Spleen (tissue), 11 donors: Measurements from ENCODE around the gene HLA-B. TPM values are rescaled to one million over a fixed set of nuclear protein-coding genes. Genes with fewer than 3 reads are reported as not detected.

ENCODE experiments used
- DNase-seq: peaks from one replicate; pipeline ENCODE4 v3.0.0-alpha.2; 2020
- H3K27ac ChIP-seq, 8 donors: fragments of 200-600 bp; sonication (generic) in 7 of 8; 1 replicate in 4 of 8; 2 replicates in 4 of 8; pipeline versions ENCODE4 v1.5.0 to v1.8.0; 2016 to 2021; ENCODE audit warnings: inconsistent platforms in 4 of 8, mild to moderate bottlenecking in 4 of 8, moderate library complexity in 1 of 8
- H3K27me3 ChIP-seq, 7 donors: fragments of 200-600 bp; sonication (generic) in 6 of 7; replicated peaks in 1 of 7; 1 replicate in 4 of 7; 2 replicates in 3 of 7; pipeline versions ENCODE4 v1.5.0 to v1.8.0; 2016 to 2021; ENCODE audit warnings: inconsistent platforms in 3 of 7, mild to moderate bottlenecking in 1 of 7
- H3K36me3 ChIP-seq, 6 donors: fragments of 200-600 bp; sonication (generic) in 5 of 6; 1 replicate in 4 of 6; 2 replicates in 2 of 6; pipeline versions ENCODE4 v1.5.0 to v1.8.0; 2016 to 2021; ENCODE audit warnings: inconsistent platforms in 2 of 6
- H3K4me1 ChIP-seq, 6 donors: fragments of 200-600 bp; sonication (generic) in 5 of 6; 1 replicate in 3 of 6; 2 replicates in 3 of 6; pipeline versions ENCODE4 v1.5.0 to v1.8.0; 2016 to 2021; ENCODE audit warnings: inconsistent platforms in 3 of 6
- H3K4me3 ChIP-seq, 8 donors: fragments of 200-600 bp; sonication (generic) in 7 of 8; 1 replicate in 4 of 8; 2 replicates in 4 of 8; pipeline versions ENCODE4 v1.5.0 to v1.8.0; 2016 to 2021; ENCODE audit warnings: inconsistent platforms in 4 of 8, mild to moderate bottlenecking in 4 of 8, moderate library complexity in 2 of 8
- H3K9me3 ChIP-seq, 8 donors: fragments of 200-600 bp; sonication (generic) in 7 of 8; 1 replicate in 4 of 8; 2 replicates in 4 of 8; pipeline versions ENCODE4 v1.5.0 to v1.8.0; 2016 to 2021; ENCODE audit warnings: inconsistent platforms in 4 of 8
- CTCF ChIP-seq, 11 experiments: fragments of 200-600 bp in 7 of 11; fragments of 450-650 bp in 4 of 11; sonication (generic) in 4 of 11; IDR thresholded peaks in 8 of 11; conservative IDR thresholded peaks in 3 of 11; 1 replicate in 7 of 11; 2 replicates in 4 of 11; pipeline versions ENCODE4 v1.4.0 to v1.8.0; 2016 to 2021; ENCODE audit warnings: antibody characterized with exemption in 11 of 11, inconsistent platforms in 4 of 11, mild to moderate bottlenecking in 1 of 11
- POLR2A ChIP-seq, 3 donors: fragments of 450-650 bp; IDR thresholded peaks; one replicate each; pipeline ENCODE4 v1.5.1; 2017; ENCODE audit warnings: antibody characterized with exemption in 3 of 3, mild to moderate bottlenecking in 1 of 3
- POLR2AphosphoS5 ChIP-seq, 3 donors: sonication (generic); formaldehyde crosslinking; IDR thresholded peaks; one replicate each; pipeline ENCODE4 v1.5.1; 2017; ENCODE audit warnings: antibody characterized with exemption in 3 of 3
- WGBS, 5 donors: extraction: QIAGEN DNeasy Blood & Tissue Kit in 3 of 5; methylation state at CpG; one replicate each; pipeline versions ENCODE4 v1.1.5 to v1.1.7; 2013 to 2018; 5-methylcytosine and 5-hydroxymethylcytosine counted together
- intact Hi-C: fragments of 100-400 bp; cut with DNase I; formaldehyde crosslinking; loops from one replicate; pipeline ENCODE4 v1.15.0; 2023; ENCODE audit warnings: low total_unique reads
- polyA plus RNA-seq, 3 donors: library from polyadenylated mRNA; stranded (reverse); fragments of 200-250 nt; gene quantifications; one replicate each; pipeline ENCODE4 v1.2.1, GENCODE V29; 2013
- total RNA-seq, 7 donors: library from RNA; depleted of rRNA in 3 of 7; stranded (reverse); fragments of >200 nt in 3 of 7; fragmentation: NEBNext Ultra II Directional in 4 of 7; extraction: Animal tissue kit (Norgen Biotek cat#: 25700) in 4 of 7; gene quantifications; one replicate each; pipeline versions ENCODE4 v1.1.0 to v1.2.1, GENCODE V29; 2016 to 2021
- donor health status: healthy with polysubstance abuse.
- donor health status: DM: no; HTN: no; CAD: no; lungs with moderate emphysema.
- donor health status: DM: no; HTN: no; CAD: no.
- donor health status: Bipolar disorder and iron deficiency.
- donor health status: healthy.
- donor health status: DM: no; HTN: no; CAD: no.
- donor health status: DM: yes; HTN: yes; CAD: no.

HLA-B gene
- total and polyA plus RNA-seq, 10 donors, result 2,503 to 5,675 (median 4,667) TPM

- Histone ChIP-seq H3K36me3 (no peaks in the 10 kb centered on the region), H3K27me3 (no peaks in the 10 kb centered on the region), H3K9me3 (peaks cover 0 to 59% (median 32%) of the 10 kb centered on the region in 8 donors), H3K4me3 (no peak overlapping the region), H3K4me1 (no peaks in the 10 kb centered on the region), H3K27ac (no peak overlapping the region)
- no peak for DNase-seq
- TF ChIP-seq CTCF (IDR thresholded peaks at IDR 0.05 in 8 of 11, conservative IDR thresholded peaks at IDR 0.05 in 3 of 11), result no peak
- TF ChIP-seq POLR2A (IDR thresholded peaks at IDR 0.05), result no peak
- no peak for TF ChIP-seq POLR2AphosphoS5 (IDR thresholded peaks at IDR 0.05)
- intact Hi-C loops, result no loop called here
Observed at GRCh38 chr6:31340228-31340627, 16.8 kb downstream of the HLA-B start.

- peaks cover 0 to 66% (median 35%) of the 10 kb centered on the region in 8 donors for H3K9me3 ChIP-seq
- DNase-seq, result no peak
- no peak overlapping the region for H3K27ac ChIP-seq
- no peaks in the 10 kb centered on the region for H3K27me3 ChIP-seq
- H3K4me1 ChIP-seq, result no peaks in the 10 kb centered on the region
- no peaks in the 10 kb centered on the region for H3K36me3 ChIP-seq
- no peak overlapping the region for H3K4me3 ChIP-seq
- no peak for TF ChIP-seq POLR2AphosphoS5 (IDR thresholded peaks at IDR 0.05)
- no peak for TF ChIP-seq CTCF (IDR thresholded peaks at IDR 0.05 in 8 of 11, conservative IDR thresholded peaks at IDR 0.05 in 3 of 11)
- TF ChIP-seq POLR2A (IDR thresholded peaks at IDR 0.05), result no peak
- intact Hi-C loops, result no loop called here
- 6 to 51% (median 17%) methylated on average over 2 to 3 of the region's 3 CpGs for WGBS, 5 donors
Observed at GRCh38 chr6:31339210-31339609, 17.8 kb downstream of the HLA-B start.

- H3K36me3 ChIP-seq, result no peaks in the 10 kb centered on the region
- H3K4me1 ChIP-seq, result no peaks in the 10 kb centered on the region
- 33 to 63% (median 59%) methylated on average over 3 of the region's 3 CpGs for WGBS, 5 donors
- H3K27me3 ChIP-seq, result no peaks in the 10 kb centered on the region
- intact Hi-C loops, result no loop called here
- H3K4me3 ChIP-seq, result no peak overlapping the region
- no peak for DNase-seq
- H3K27ac ChIP-seq, result no peak overlapping the region
- TF ChIP-seq POLR2AphosphoS5 (IDR thresholded peaks at IDR 0.05) (no peak), CTCF (IDR thresholded peaks at IDR 0.05 in 8 of 11, conservative IDR thresholded peaks at IDR 0.05 in 3 of 11) (no peak), POLR2A (IDR thresholded peaks at IDR 0.05) (no peak)
- H3K9me3 ChIP-seq, result peaks cover 0 to 66% (median 35%) of the 10 kb centered on the region in 8 donors
Observed at GRCh38 chr6:31336896-31337496, 20.0 kb downstream of the HLA-B start.

GRCh38 chr6:31332637-31333602 lies 24.1 kb downstream of the HLA-B start:
- Histone ChIP-seq H3K4me3 (no peak overlapping the region), H3K36me3 (no peaks in the 10 kb centered on the region), H3K27ac (no peak overlapping the region), H3K9me3 (peaks cover 3 to 50% (median 25%) of the 10 kb centered on the region in 8 donors), H3K27me3 (no peaks in the 10 kb centered on the region), H3K4me1 (no peaks in the 10 kb centered on the region)
- TF ChIP-seq CTCF (IDR thresholded peaks at IDR 0.05 in 8 of 11, conservative IDR thresholded peaks at IDR 0.05 in 3 of 11), result no peak
- TF ChIP-seq POLR2AphosphoS5 (IDR thresholded peaks at IDR 0.05), result no peak
- TF ChIP-seq POLR2A (IDR thresholded peaks at IDR 0.05), result no peak
- WGBS, 5 donors, result 39 to 54% (median 48%) methylated on average over 4 of the region's 4 CpGs
- intact Hi-C loops, result no loop called here
- DNase-seq, result no peak
